ENCODE measurements around the gene CLCN7. TPM values are rescaled to one million over a fixed set of nuclear protein-coding genes. Genes with fewer than 3 reads are reported as not detected.
"Not testable (repeated sequence)": the region's sequence is repeated elsewhere in the genome, so short reads cannot be mapped to it uniquely, and the experiment has no call there.

Gene CLCN7
- polyA plus RNA-seq, 6 donors from 2014 or later, result 48.6 to 92.2 (median 61.4) TPM

DNA sequence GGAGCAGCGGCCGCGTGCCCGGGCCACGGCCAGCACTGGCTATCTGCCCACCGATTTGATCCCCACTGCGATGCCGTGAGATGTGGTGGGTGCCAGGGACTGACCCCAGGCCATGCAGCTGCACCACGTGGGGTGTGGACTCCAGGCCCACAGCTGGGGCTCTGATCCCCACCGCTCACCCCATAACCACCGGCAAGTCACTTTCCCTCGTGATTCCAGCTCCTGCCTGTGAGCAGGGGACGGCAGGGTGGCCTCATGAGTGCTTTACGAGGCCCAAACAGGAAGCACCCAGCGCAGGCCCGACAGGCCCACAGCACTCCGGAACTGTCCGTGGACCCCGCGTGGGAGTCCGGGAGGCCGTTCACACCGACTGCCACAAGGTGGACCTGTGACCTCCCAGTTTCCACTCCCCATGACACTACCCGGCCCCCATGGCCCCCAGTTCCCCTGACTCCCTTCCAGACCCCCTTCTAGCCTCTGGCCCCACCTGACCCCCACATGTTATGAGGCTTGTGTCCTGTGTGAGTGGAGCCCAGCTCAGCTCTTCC is 13.3 kb upstream of the CLCN7 start:
- peak overlapping the region in 1 of 6 donors; percentile 8 for H3K27ac Mint-ChIP-seq
- peaks cover 12 to 22% (median 19%) of the 10 kb centered on the region in 3 donors for H3K4me1 Mint-ChIP-seq
- H3K9me3 Mint-ChIP-seq, result no peaks in the 10 kb centered on the region
- no peaks in the 10 kb centered on the region for H3K27me3 Mint-ChIP-seq
- H3K4me3 Mint-ChIP-seq, result peak overlapping the region in 1 of 8 donors; percentile 57
- DNase-seq, result no peak
- no peaks in the 10 kb centered on the region for H3K36me3 Mint-ChIP-seq
- no peak for ATAC-seq (ENCODE audit: low read depth in 2 of 2)

DNA sequence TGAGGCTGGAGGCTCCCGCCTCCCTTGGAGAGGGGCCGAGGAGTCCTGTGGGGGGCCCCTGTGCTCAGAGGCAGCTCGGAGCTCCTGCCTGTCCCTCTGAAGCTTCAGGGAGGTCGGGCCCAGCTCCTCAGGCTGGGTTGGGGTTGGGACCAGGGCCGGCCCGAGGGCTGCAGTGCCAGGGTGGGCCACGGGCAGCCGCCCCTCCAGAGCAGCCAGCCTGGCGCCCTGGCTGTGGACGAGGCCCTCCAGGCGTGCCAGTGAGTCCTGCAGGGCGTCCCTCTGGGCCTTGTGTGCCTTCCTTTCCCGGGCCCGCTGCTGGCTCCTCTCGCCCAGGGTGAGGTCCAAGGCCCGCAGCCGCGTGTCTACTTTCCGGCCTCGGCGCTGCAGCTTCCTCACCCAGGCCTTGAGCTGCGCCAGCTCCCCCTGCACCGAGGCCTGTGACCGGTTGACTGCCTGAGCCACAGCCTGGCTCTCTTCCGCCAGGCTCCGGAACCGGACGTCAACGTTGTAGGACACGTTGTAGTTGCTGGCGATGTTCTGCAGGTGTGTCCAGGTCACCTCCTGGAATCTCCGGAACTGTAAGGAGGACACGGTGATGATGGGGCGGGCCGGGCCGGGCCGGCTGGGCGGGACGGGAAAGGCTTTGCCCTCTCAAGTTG is 12.7 kb upstream of the CLCN7 start:
- Mint-ChIP-seq H3K36me3 (no peaks in the 10 kb centered on the region), H3K27me3 (no peaks in the 10 kb centered on the region), H3K9me3 (no peaks in the 10 kb centered on the region), H3K27ac (no peak overlapping the region), H3K4me3 (no peak overlapping the region), H3K4me1 (peaks cover 6 to 20% (median 17%) of the 10 kb centered on the region in 3 donors)
- DNase-seq (no peak), ATAC-seq (ENCODE audit: low read depth in 2 of 2) (no peak)

DNA sequence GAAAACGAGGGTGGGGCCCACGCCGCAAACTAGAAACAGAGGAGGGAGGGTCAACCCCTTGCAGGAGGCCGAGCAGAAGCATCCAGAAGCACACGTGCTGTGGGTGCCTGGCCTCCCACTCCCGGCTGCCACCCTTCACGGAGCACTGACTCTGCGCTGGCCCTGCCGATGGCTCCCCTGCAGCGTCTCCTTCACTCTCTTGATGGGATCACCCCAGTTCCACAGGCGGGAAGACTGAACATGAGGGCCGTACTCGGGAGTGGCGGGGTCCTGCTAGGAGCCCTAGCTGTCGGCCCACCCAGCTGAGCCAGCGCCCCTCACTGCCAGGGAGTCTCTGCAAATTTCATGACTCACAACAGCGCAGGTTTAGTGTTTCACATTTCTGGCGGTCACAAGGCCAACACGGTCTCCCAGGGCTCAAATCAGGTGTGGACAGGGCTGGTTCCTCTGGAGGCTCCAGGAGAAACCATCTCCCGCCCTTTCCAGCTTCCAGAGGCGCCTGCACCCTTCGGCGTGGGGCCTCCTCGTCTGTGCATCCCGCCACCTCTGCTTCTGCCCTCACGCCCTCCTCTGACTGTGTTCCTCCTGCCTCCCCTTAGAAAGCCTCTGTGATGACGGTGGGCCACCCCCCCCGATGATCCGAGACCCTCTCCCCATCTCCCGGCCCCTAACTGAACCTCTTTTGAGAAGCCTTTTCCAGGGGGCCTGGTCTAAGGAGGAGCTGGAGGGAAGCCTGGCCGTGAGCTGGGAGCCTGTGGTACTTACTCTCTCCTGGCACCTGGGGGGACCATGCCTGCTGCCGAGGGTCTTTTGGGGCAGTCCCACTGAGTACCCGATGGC is 11.9 kb upstream of the CLCN7 start:
- ATAC-seq (ENCODE audit: low read depth in 2 of 2) (no peak), DNase-seq (no peak)
- H3K36me3 Mint-ChIP-seq, result no peaks in the 10 kb centered on the region
- no peak overlapping the region for H3K4me3 Mint-ChIP-seq
- peak overlapping the region in 1 of 6 donors; percentile 79 for H3K27ac Mint-ChIP-seq
- no peaks in the 10 kb centered on the region for H3K9me3 Mint-ChIP-seq
- peaks cover 4 to 21% (median 15%) of the 10 kb centered on the region in 3 donors for H3K4me1 Mint-ChIP-seq
- no peaks in the 10 kb centered on the region for H3K27me3 Mint-ChIP-seq

DNA sequence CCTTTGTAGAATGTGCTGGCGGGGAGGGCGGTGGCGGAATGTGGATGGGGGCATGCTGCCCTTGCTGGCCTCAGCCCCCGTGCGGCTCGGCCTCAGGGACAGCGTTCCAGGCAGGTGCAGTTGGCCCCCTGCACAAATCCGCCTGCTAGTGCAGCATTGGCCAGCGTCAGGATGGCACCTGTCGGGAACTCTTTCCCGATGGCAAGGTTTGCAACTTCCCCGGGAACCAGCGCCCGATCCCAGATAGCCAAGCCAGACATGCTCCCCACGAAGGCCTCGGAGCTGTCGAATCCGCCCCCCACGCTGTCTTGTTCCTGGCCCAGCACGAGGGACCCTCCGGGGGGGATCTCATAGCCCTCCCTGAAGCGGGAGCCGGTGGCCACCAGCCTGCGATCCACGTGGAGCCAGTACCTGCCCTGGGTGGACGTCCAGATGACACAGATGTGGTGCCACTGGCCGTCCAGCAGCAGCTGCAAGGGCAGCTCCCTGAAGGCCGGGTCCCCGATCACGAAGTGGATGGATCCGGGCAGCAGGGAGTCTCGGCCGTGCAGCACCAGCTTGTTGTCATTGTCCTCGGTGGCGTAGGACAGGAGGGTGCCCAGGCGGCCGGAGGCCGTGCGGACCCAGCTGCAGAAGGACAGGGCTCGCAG is 11.1 kb upstream of the CLCN7 start:
- peaks cover 0 to 4% (median 0%) of the 10 kb centered on the region in 7 donors for H3K9me3 Mint-ChIP-seq
- ATAC-seq (ENCODE audit: low read depth in 2 of 2), result no peak
- peak overlapping the region in 1 of 6 donors; percentile 9 for H3K27ac Mint-ChIP-seq
- no peak for DNase-seq
- H3K4me3 Mint-ChIP-seq, result peak overlapping the region in 1 of 8 donors; percentile 12
- peaks cover 12 to 23% (median 21%) of the 10 kb centered on the region in 3 donors for H3K4me1 Mint-ChIP-seq
- H3K27me3 Mint-ChIP-seq, result no peaks in the 10 kb centered on the region
- peaks cover 0 to 5% of the 10 kb centered on the region in 2 donors for H3K36me3 Mint-ChIP-seq

DNA sequence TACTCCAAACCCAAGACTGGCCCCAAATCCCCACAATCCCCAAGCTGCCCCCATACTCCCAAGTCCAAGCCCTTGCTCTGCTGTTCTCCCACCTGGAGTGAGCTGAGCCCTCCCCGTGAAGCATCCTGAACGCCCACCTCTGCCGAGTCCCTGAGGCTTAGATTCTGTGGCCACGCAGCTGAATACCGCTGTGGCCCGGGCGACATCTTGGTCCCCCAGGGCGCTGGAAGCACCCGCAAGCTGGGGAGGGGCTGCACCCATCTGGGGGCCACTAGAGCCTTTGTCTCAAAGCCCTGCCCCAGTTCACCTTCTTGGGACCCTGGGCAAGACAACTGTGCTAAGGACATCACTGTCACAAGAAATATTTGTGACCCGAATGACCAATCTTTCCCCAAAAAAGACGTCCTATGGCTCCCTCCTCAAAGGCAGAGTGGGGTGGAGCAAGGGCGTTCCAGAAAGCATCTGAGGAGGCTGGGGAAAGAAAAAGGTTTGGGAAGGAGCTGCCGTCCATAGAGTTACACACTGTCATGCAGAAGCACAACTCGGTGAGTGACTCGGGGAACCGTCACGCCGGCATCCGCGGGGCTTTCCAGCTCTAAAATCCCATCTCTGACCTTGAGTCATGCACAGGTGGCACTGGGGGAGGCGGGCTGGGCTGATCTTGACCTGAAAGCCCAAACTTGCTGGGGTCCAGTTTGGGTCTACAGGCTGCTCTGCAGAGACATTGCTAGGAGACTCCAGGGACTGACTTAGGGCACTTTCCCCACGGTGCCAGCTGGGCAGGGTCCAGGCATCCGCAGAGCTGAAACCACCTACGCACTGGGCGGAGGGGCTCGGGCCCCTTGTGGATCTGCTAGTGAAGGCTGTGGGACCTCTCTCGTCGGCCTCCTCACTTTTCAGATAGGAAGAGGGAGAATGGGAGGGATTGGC is 7.3 kb upstream of the CLCN7 start:
- ATAC-seq (ENCODE audit: low read depth in 2 of 2) (no peak), DNase-seq (no peak)
- Mint-ChIP-seq H3K27me3 (no peaks in the 10 kb centered on the region), H3K27ac (peak overlapping the region in 5 of 6 donors; percentile 27 to 97 (median 44)), H3K4me1 (peaks cover 23 to 52% (median 23%) of the 10 kb centered on the region in 3 donors), H3K9me3 (peaks cover 0 to 7% (median 4%) of the 10 kb centered on the region in 7 donors), H3K36me3 (peaks cover 0 to 8% of the 10 kb centered on the region in 2 donors), H3K4me3 (peak overlapping the region in 2 of 8 donors; percentile 37 to 81)

DNA sequence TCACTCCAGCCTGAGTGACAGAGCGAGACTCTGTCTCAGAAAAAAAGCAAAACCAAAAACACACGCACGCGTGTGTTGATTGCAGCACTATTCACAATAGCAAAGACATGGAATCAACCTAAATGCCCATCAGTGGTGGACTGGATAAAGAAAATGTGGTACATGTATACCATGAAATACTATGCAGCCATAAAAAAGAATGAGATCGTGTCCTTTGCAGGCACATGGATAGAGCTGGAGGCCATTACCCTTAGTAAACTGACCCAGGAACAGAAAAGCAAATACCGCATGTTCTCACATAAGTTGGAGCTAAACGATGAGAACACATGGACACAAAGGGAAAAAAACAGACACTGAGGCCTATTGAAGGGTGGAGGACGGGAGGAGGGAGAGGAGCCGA is 4.1 kb upstream of the CLCN7 start:
- not testable (repeated sequence) for H3K27me3 Mint-ChIP-seq; DNase-seq; H3K36me3 Mint-ChIP-seq; ATAC-seq (ENCODE audit: low read depth in 2 of 2); H3K9me3 Mint-ChIP-seq
- Mint-ChIP-seq H3K4me3 (peak overlapping the region in 5 of 8 donors; percentile 30 to 70 (median 66)), H3K27ac (peak overlapping the region in 4 of 6 donors; percentile 74 to 98 (median 88)), H3K4me1 (peaks cover 23 to 63% (median 23%) of the 10 kb centered on the region in 3 donors)

DNA sequence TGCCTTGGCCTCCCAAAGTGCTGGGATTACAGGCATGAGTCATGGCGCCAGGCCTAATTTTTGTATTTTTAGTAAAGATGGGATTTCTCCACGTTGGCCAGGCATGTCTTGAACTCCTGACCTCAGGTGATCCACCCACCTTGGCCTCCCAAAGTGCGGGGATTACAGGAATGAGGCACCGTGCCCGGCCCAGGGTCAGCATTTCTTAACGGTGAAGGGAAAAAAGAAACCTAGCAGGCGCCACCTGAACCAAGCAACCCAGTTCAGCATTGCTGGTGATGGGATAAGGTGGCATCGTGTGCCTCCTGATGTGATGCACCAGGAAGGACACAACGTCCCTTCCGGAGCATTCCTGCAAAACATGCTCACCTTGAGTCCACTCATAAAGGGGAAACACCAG is 2.2 kb upstream of the CLCN7 start:
- H3K4me1 Mint-ChIP-seq, result peaks cover 24 to 73% (median 33%) of the 10 kb centered on the region in 3 donors
- no peaks in the 10 kb centered on the region for H3K27me3 Mint-ChIP-seq
- H3K4me3 Mint-ChIP-seq, result peak overlapping the region in 5 of 8 donors; percentile 20 to 72 (median 39)
- peaks cover 0 to 7% (median 4%) of the 10 kb centered on the region in 7 donors for H3K9me3 Mint-ChIP-seq
- no peak for DNase-seq
- no peak for ATAC-seq (ENCODE audit: low read depth in 2 of 2)
- H3K27ac Mint-ChIP-seq, result peak overlapping the region in 3 of 6 donors; percentile 67 to 94 (median 78)
- H3K36me3 Mint-ChIP-seq, result peaks cover 0 to 8% of the 10 kb centered on the region in 2 donors

DNA sequence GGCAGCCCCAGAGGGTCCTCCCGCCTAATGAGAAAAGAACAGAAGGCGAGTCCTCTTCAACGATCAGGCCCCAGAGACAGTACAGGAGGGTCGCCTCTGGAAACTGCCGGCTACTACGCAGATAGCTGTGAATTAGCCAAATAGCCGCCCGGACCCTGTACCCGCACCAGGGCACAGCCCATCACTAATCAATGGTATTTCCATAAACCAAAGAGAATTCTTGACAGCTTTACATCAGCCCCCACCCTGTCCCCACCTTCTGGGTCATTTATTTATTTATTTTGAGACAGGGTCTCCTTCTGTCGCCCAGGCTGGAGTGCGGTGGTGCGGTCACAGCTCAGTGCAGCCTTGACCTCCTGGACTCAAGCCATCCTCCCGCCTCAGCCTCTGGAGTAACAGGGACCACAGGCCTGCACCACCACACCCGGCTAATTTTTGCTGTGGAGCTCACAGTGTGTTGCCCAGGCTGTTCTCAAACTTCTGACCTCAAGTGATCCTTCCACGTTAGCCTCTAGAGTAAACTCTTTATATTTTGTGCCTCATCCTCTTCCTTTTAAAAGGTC is 805 bp upstream of the CLCN7 start:
- H3K36me3 Mint-ChIP-seq, result no peaks in the 10 kb centered on the region

DNA sequence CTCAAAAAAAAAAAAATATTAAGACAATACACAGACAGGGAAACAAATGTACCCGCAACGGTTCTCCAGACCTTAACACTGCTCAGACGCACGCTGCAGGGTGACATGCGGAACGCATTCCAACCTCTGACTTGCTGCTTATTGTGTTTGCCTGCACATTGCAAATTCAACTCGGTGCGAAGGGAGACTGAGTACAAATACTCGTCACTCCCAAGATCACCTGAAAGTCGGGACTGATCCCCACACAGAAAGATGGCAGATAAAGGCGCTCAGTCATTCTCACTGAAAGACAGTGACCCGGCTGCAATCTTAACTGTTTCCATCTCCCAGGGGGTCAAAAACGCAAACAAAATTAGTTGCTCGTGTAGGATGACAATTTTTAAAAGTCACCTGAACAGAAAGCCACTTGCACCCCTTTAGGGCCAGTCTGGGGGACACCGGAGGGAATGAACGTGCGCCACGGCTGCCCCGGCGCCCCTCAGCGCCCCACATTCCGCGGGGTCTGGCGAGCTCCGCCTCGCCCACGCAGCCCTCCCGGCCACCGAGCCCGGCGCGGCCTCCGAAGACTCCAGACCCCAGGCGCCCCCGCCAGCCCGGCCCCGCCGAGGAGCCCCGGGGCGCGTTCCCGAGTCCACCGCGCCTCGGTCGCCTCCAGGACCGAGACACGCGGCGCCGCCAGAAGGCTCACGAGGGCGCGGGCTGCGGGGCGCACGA is 589 bp downstream of the CLCN7 start:
- Mint-ChIP-seq H3K4me1 (peaks cover 28 to 78% (median 43%) of the 10 kb centered on the region in 3 donors), H3K27ac (peak overlapping the region in 5 of 6 donors; percentile 85 to 97 (median 94)), H3K36me3 (no peaks in the 10 kb centered on the region), H3K9me3 (no peaks in the 10 kb centered on the region), H3K27me3 (no peaks in the 10 kb centered on the region), H3K4me3 (peak overlapping the region; percentile 74 to 93 (median 87))
- DNase-seq (no peak), ATAC-seq (ENCODE audit: low read depth in 2 of 2) (peak; percentile 2 to 9)

More for the DNA sequence above, 805 bp upstream of the CLCN7 start:
- Mint-ChIP-seq H3K9me3 (peaks cover 0 to 3% (median 3%) of the 10 kb centered on the region in 7 donors), H3K27ac (peak overlapping the region; percentile 93 to 99 (median 96)), H3K4me3 (peak overlapping the region; percentile 74 to 93 (median 90)), H3K27me3 (no peaks in the 10 kb centered on the region), H3K4me1 (peaks cover 24 to 74% (median 33%) of the 10 kb centered on the region in 3 donors)
- DNase-seq (no peak), ATAC-seq (ENCODE audit: low read depth in 2 of 2) (no peak)

DNA sequence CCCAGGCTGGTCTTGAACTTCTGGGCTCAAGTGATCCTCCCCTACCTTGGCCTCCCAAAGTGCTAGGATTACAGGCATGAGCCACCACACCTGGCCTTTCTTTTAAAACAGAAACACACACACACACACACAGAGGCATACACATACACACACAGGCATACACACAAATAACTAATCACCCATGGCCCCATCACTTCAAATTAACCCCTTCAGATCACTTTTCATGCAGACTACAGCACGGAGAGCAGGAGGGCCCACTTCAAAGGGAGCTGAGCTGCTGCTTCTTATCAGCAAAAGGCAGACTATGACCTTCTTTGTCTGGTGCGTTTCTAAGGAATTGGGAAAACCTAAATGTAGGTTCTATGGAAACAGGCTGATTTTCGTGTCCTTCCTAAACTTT is 1.9 kb downstream of the CLCN7 start:
- Mint-ChIP-seq H3K36me3 (no peaks in the 10 kb centered on the region), H3K9me3 (no peaks in the 10 kb centered on the region), H3K4me1 (peaks cover 28 to 70% (median 43%) of the 10 kb centered on the region in 3 donors), H3K27ac (peak overlapping the region in 5 of 6 donors; percentile 68 to 94 (median 92)), H3K4me3 (peak overlapping the region; percentile 60 to 91 (median 79)), H3K27me3 (no peaks in the 10 kb centered on the region)
- DNase-seq (no peak), ATAC-seq (ENCODE audit: low read depth in 2 of 2) (no peak)

DNA sequence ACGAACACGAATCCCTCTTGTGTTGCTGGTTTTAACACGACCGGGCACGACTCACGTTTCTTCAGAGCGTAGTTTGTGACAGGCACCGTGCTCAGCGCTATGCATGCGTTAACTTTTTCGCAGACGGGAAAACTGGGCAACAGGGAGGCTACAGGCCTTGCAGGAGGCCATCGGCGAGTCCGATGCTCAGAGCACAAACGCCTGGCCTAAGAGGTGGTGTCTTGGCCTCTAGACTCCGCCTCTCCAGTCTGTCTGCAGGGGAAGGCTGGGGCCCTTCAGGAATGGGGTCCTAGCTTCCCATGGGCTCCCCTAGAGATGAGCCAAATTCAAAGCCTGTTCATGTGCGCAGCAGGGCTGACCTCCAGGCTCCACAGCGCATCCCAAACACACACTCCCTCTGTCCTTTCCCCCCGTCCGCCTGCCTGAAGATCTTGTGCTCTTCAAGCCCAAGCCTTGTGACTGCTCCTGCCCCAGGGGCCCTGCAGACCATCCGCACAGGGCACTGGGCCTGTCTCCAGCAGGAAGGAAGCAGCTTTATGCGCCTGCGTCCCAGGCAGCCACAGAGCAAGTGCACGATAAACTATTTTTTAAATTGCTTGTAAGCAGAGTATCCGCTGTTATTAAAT is 3.1 kb downstream of the CLCN7 start:
- Mint-ChIP-seq H3K9me3 (no peaks in the 10 kb centered on the region), H3K27ac (peak overlapping the region in 5 of 6 donors; percentile 91 to 97 (median 94)), H3K4me1 (peaks cover 38 to 72% (median 50%) of the 10 kb centered on the region in 3 donors), H3K36me3 (no peaks in the 10 kb centered on the region), H3K4me3 (peak overlapping the region; percentile 54 to 91 (median 83)), H3K27me3 (no peaks in the 10 kb centered on the region)
- ATAC-seq (ENCODE audit: low read depth in 2 of 2) (no peak), DNase-seq (no peak)
